Adipocyte (in vitro differentiated cells): ENCODE data around the gene PLAAT5.
"Not testable (repeated sequence)": the region's sequence is repeated elsewhere in the genome, so short reads cannot be mapped to it uniquely, and the experiment has no call there.

Experiments used
- DNase-seq: peaks from one replicate; pipeline ENCODE4 v3.0.0-alpha.2; 2015; ENCODE audit warnings: low read depth
- H3K27me3 ChIP-seq: replicated peaks from 2 replicates; pipeline ENCODE4 v1.7.0; 2013; ENCODE audit warnings: mild to moderate bottlenecking, low read length, moderate library complexity; ENCODE audit not compliant: control insufficient read depth, insufficient read depth
- H3K36me3 ChIP-seq: 2 replicates; pipeline ENCODE4 v1.7.0; 2013; ENCODE audit warnings: low read length, mild to moderate bottlenecking, moderate library complexity; ENCODE audit not compliant: control insufficient read depth, insufficient read depth, severe bottlenecking
- H3K4me1 ChIP-seq: 2 replicates; pipeline ENCODE4 v1.7.0; 2013; ENCODE audit warnings: mild to moderate bottlenecking, low read length, moderate library complexity; ENCODE audit not compliant: control insufficient read depth, insufficient read depth
- H3K4me3 ChIP-seq: 2 replicates; pipeline ENCODE4 v1.7.0; 2013; ENCODE audit warnings: mild to moderate bottlenecking, low read length, moderate library complexity
- H3K9ac ChIP-seq: 2 replicates; pipeline ENCODE4 v1.7.0; 2013; ENCODE audit warnings: mild to moderate bottlenecking, low read length, moderate library complexity
- H3K9me3 ChIP-seq: 2 replicates; pipeline ENCODE4 v1.7.0; 2013; ENCODE audit warnings: mild to moderate bottlenecking, low read length, moderate library complexity; ENCODE audit not compliant: control insufficient read depth

PLAAT5 gene

GRCh38 chr11:63529373-63529772 lies 38.4 kb upstream of the PLAAT5 start:
- not testable (repeated sequence) for H3K4me3 ChIP-seq, DNase-seq, H3K9me3 ChIP-seq, H3K36me3 ChIP-seq, H3K9ac ChIP-seq, H3K27me3 ChIP-seq
- H3K4me1 ChIP-seq: peaks cover 11% of the 10 kb centered on the region

GRCh38 chr11:63528729-63529278 lies 37.8 kb upstream of the PLAAT5 start:
- H3K9me3 ChIP-seq, H3K36me3 ChIP-seq, H3K9ac ChIP-seq, H3K4me3 ChIP-seq, H3K27me3 ChIP-seq, DNase-seq: not testable (repeated sequence)
- H3K4me1 ChIP-seq: peaks cover 11% of the 10 kb centered on the region

- not testable (repeated sequence) for H3K36me3 ChIP-seq, H3K4me3 ChIP-seq, H3K27me3 ChIP-seq, H3K9ac ChIP-seq, H3K9me3 ChIP-seq, DNase-seq
- peaks cover 11% of the 10 kb centered on the region for H3K4me1 ChIP-seq
These were observed 37.2 kb upstream of the PLAAT5 start for GRCh38 chr11:63528156-63528555.

DNA sequence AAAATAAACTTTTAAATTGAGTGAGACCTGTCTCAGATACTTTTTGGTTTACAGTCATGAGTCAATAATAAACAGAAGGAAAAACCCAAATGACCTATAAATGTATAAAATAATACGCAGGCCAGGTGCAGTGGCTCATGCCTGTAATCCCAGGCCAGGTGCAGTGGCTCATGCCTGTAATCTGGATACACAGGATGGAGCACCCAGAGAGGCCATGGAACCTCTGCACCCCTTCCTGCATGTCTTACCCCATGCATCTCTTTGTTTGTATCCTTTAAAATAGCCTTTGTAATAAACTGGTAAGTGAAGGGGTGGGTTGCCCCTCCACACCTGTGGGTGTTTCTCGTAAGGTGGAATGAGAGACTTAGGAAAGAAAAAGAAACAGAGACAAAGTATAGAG lies 36.7 kb upstream of the PLAAT5 start:
- DNase-seq: no peak
- H3K4me1 ChIP-seq: peaks cover 11% of the 10 kb centered on the region
- H3K9me3 ChIP-seq: peaks cover 14% of the 10 kb centered on the region
- no peak overlapping the region for H3K4me3 ChIP-seq
- H3K27me3 ChIP-seq: peaks cover 3% of the 10 kb centered on the region
- no peak overlapping the region for H3K9ac ChIP-seq
- no peaks in the 10 kb centered on the region for H3K36me3 ChIP-seq

- no peak overlapping the region for H3K9ac ChIP-seq
- peaks cover 3% of the 10 kb centered on the region for H3K4me1 ChIP-seq
- DNase-seq: no peak
- peaks cover 3% of the 10 kb centered on the region for H3K27me3 ChIP-seq
- peaks cover 14% of the 10 kb centered on the region for H3K9me3 ChIP-seq
- H3K36me3 ChIP-seq: peaks cover 2% of the 10 kb centered on the region
- H3K4me3 ChIP-seq: no peak overlapping the region
These were observed 32.2 kb upstream of the PLAAT5 start for GRCh38 chr11:63523151-63523550.

- Histone ChIP-seq H3K4me3 (no peak overlapping the region), H3K9ac (no peak overlapping the region), H3K9me3 (peaks cover 14% of the 10 kb centered on the region), H3K27me3 (no peaks in the 10 kb centered on the region), H3K36me3 (peaks cover 2% of the 10 kb centered on the region), H3K4me1 (peaks cover 3% of the 10 kb centered on the region)
- no peak for DNase-seq
These were observed 30.9 kb upstream of the PLAAT5 start for GRCh38 chr11:63521896-63522295.

GRCh38 chr11:63520606-63521170 lies 29.7 kb upstream of the PLAAT5 start:
- Histone ChIP-seq H3K36me3 (peaks cover 2% of the 10 kb centered on the region), H3K9me3 (peaks cover 14% of the 10 kb centered on the region), H3K4me3 (no peak overlapping the region), H3K4me1 (peaks cover 3% of the 10 kb centered on the region), H3K9ac (no peak overlapping the region), H3K27me3 (no peaks in the 10 kb centered on the region)
- DNase-seq: peak; percentile 27

- peaks cover 2% of the 10 kb centered on the region for H3K36me3 ChIP-seq
- peaks cover 3% of the 10 kb centered on the region for H3K4me1 ChIP-seq
- no peak overlapping the region for H3K4me3 ChIP-seq
- peak; percentile 36 for DNase-seq
- H3K9me3 ChIP-seq: peaks cover 7% of the 10 kb centered on the region
- no peak overlapping the region for H3K9ac ChIP-seq
- H3K27me3 ChIP-seq: no peaks in the 10 kb centered on the region
These were observed 27.6 kb upstream of the PLAAT5 start for GRCh38 chr11:63518548-63518947.

GRCh38 chr11:63517156-63517555 lies 26.2 kb upstream of the PLAAT5 start:
- peaks cover 3% of the 10 kb centered on the region for H3K4me1 ChIP-seq
- H3K36me3 ChIP-seq: peaks cover 13% of the 10 kb centered on the region
- H3K27me3 ChIP-seq: no peaks in the 10 kb centered on the region
- H3K4me3 ChIP-seq: no peak overlapping the region
- DNase-seq: no peak
- no peak overlapping the region for H3K9ac ChIP-seq
- no peaks in the 10 kb centered on the region for H3K9me3 ChIP-seq

GRCh38 chr11:63516109-63516508 lies 25.1 kb upstream of the PLAAT5 start:
- H3K4me1 ChIP-seq: peaks cover 12% of the 10 kb centered on the region
- H3K4me3 ChIP-seq: no peak overlapping the region
- no peak overlapping the region for H3K9ac ChIP-seq
- no peaks in the 10 kb centered on the region for H3K27me3 ChIP-seq
- DNase-seq: no peak
- no peaks in the 10 kb centered on the region for H3K9me3 ChIP-seq
- H3K36me3 ChIP-seq: peaks cover 22% of the 10 kb centered on the region

GRCh38 chr11:63512816-63513215 lies 21.8 kb upstream of the PLAAT5 start:
- H3K36me3 ChIP-seq: peaks cover 46% of the 10 kb centered on the region
- H3K4me1 ChIP-seq: peaks cover 29% of the 10 kb centered on the region
- no peak for DNase-seq
- H3K4me3 ChIP-seq: no peak overlapping the region
- no peaks in the 10 kb centered on the region for H3K27me3 ChIP-seq
- no peaks in the 10 kb centered on the region for H3K9me3 ChIP-seq
- H3K9ac ChIP-seq: no peak overlapping the region
